Measurements from ENCODE around the gene PRSS36.

The PRSS36 gene

GRCh38 chr16:31108035-31108793 is 41.7 kb downstream of the PRSS36 start, which contains the start of gene BCKDK (continued):
- TF ChIP-seq PRDM2 (tag by site-specific recombination; IDR thresholded peaks at IDR 0.05; ENCODE audit: borderline replicate concordance) (no peak), ZNF133 (tag by site-specific recombination; IDR thresholded peaks at IDR 0.05) (no peak), ZNF629 (tag by site-specific recombination; IDR thresholded peaks at IDR 0.05) (peak; percentile 90), ZNF155 (tag by site-specific recombination; IDR thresholded peaks at IDR 0.05) (no peak), ZNF624 (tag by site-specific recombination; IDR thresholded peaks at IDR 0.05) (no peak), ZNF341 (tag by site-specific recombination; IDR thresholded peaks at IDR 0.05; ENCODE audit: low read depth) (no peak; the same call in 1 of the 2 replicates), ZNF114 (tag by site-specific recombination; IDR thresholded peaks at IDR 0.05) (no peak), ZNF785 (tag by site-specific recombination; IDR thresholded peaks at IDR 0.05) (no peak), ZNF707 (tag by site-specific recombination; IDR thresholded peaks at IDR 0.05) (no peak), ZNF544 (tag by site-specific recombination; IDR thresholded peaks at IDR 0.05) (no peak), SP7 (tag by site-specific recombination; IDR thresholded peaks at IDR 0.05) (peak; percentile 26; the same call in 1 of the 2 replicates), ZNF10 (tag by site-specific recombination; IDR thresholded peaks at IDR 0.05) (no peak), YY1 (tag by site-specific recombination; IDR thresholded peaks at IDR 0.05) (peak; percentile 47; the same call in 1 of the 2 replicates), ZBTB7A (tag by site-specific recombination; IDR thresholded peaks at IDR 0.05; ENCODE audit: low read depth) (no peak), PRDM10 (tag by site-specific recombination; IDR thresholded peaks at IDR 0.05) (peak; percentile 97), ZFP37 (tag by site-specific recombination; IDR thresholded peaks at IDR 0.05) (no peak), ZBTB17 (tag by site-specific recombination; IDR thresholded peaks at IDR 0.05) (peak; percentile 81), ZNF549 (tag by site-specific recombination; IDR thresholded peaks at IDR 0.05) (no peak), KLF7 (tag by site-specific recombination; IDR thresholded peaks at IDR 0.05; ENCODE audit: borderline replicate concordance) (peak; percentile 70; the same call in 1 of the 2 replicates), KLF16 (tag by site-specific recombination; IDR thresholded peaks at IDR 0.05) (no peak), ZNF280C (tag by site-specific recombination; IDR thresholded peaks at IDR 0.05) (no peak), ZNF211 (tag by site-specific recombination; IDR thresholded peaks at IDR 0.05; ENCODE audit: low read depth) (no peak), GLI2 (tag by site-specific recombination; IDR thresholded peaks at IDR 0.05; ENCODE audit: borderline replicate concordance, low read depth) (no peak), ZSCAN30 (tag by site-specific recombination; IDR thresholded peaks at IDR 0.05) (peak; percentile 73; the same call in 1 of the 2 replicates), ZBTB20 (tag by site-specific recombination; IDR thresholded peaks at IDR 0.05) (peak; percentile 99), ZNF274 (IDR thresholded peaks at IDR 0.05; ENCODE audit: low read length) (no peak), ZNF274 (tag by site-specific recombination; IDR thresholded peaks at IDR 0.05; ENCODE audit: borderline replicate concordance) (no peak)
- TF ChIP-seq, protein P1, sequence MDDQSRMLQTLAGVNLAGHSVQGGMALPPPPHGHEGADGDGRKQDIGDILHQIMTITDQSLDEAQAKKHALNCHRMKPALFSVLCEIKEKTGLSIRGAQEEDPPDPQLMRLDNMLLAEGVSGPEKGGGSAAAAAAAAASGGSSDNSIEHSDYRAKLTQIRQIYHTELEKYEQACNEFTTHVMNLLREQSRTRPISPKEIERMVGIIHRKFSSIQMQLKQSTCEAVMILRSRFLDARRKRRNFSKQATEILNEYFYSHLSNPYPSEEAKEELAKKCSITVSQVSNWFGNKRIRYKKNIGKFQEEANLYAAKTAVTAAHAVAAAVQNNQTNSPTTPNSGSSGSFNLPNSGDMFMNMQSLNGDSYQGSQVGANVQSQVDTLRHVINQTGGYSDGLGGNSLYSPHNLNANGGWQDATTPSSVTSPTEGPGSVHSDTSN (CRISPR knock-in tag; IDR thresholded peaks at IDR 0.05): peak; percentile 59; the same call in 1 of the 2 replicates
